Activated CD8-positive, alpha-beta memory T cell treated with anti-CD3 and anti-CD28 coated beads for 1 hour (primary cell): ENCODE data around the gene RPL38.

Experiments
- DNase-seq, 2 donors: peaks; one replicate each; pipeline ENCODE4 v3.0.0-alpha.2; 2020; ENCODE audit warnings: low read depth in 1 of 2; ENCODE audit errors: extremely low read depth in 1 of 2

RPL38 gene

DNA sequence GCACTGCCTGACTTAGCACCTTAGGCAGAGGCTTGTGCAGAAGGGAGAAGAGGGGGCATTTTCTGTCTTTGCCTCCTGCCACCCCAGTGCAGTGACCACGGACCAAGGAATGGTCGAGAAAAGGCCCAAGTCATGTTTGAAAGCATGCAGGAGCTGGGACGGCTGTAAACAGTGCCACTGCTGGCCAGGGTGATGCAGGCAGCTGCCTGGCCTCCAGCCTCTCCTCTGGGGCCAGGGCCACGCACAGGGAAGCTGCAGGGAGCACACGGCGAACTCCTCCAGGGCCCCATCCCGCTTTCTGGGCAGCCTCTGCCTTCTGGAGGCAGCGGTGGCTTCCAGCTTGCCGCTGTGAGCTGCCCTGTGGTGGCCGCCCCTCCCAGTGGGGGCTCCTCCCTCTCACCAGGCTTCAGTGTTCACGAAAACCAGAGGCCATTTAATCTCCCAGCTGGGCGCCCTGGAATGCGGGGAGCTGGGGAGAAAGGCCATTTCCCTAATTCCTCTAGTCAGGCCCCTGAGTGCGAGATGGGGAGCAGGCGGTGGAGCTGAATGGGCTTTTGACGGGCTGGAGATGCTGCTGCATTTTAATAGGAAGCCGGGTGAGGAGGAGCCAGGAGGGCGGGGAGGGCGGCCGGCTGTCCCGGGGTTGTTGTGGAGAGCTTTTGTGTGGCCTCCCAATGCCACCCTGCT, 41.8 kb downstream of the RPL38 start:
- no peak for DNase-seq

DNA sequence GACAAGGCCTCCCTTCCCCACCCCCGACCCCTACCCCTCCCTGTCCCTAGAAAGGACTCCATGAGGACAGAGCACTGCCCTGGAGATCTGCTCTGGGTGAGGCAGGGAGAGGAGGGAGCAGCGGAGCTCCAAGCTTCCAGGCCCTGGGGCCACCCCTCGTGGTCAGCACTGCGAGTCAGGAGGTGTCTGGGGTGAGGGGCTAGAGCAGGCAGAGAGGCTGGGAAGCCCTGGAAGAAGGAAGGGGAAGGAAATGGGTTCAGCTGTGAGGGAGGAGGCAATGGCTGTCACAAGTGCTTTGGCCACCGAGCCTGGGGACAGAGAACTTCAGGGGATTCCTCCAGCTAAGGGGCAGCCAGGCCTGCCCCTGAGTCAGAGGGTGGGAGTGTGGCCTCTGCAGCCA, 42.4 kb downstream of the RPL38 start:
- DNase-seq, result no peak

DNA sequence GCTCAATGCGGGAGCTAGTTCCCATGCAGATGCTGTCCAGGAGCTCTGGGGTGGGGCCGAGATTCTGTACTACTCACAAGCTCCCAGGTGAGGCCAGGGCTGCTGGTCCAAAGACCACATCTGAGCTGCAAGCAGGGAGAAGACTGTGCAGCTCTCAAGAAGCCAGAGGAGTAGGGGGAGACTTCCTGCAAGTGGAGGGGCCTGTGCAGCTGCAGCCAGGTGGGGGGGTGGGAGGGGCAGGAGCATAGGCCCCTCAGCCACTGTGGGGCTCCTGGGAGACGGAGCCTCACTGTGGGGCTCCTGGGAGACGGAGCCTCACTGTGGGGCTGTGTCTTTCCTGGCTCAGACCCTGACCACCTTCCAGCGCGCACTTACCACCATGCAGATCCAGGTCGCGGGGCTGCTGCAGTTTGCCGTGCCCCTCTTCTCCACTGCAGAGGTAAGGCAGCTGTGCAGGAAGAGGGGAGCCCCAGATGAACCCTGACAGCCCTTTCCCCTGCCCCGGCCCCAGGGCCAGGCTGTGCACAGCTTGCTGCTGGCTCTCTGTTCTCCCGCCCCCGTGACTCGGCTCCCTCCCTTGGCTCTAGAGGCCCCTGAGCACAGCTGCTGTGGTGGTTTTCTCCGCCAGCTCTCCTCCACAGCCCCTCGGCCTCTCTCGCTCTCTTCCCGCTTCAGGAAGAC, 46.3 kb downstream of the RPL38 start:
- DNase-seq, result no peak

DNA sequence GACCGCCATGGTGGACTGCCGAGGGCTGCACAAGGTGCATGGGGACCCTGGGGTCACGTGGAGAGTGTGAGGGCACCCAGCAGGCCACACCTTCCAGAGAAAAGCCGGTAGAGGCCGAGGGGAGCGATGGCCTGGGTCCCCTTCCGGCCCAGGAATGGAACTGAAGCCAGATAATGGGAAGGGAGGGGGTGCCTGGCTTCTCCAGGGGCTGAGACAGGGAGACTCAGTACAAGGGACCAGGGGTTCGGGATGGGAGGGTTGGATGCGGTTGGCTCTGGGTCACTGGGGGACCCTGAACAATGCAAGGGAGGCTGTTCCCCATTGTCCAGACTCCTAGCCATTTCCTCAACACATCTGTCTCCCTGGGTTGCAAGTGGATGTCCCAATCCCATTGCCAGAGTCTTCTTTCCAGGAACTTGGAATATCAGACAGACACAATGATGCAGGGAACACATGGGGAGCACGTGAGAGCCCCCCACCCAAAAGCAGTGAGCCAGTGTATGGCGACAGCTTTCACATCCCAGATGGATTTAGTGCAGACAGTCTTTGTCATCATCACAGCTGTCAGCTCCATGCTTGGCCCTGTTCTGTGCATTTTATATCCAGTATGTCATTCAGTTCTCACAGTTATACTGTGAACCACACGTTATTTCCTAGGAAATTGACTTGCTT, 47.0 kb downstream of the RPL38 start:
- no peak for DNase-seq

DNA sequence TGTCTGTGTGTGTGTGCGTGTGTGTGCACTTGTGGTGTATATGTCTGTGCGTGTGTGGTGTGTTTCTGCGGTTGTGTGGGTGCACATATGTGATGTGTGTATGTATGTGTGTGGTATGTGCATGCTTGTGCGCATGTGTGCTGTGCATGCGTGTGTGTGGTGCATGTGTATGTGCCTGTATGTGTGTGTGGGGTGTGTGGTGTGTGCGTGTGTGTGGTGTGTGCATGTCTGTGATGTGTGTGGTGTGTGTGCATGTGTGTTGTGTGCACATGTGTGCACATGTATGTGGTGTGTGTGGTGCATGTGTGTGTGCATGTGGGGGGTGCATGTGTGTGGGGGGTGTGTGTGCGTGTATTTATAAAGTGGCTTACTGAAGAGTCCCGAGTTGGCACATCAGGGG, 47.6 kb downstream of the RPL38 start:
- no peak for DNase-seq

DNA sequence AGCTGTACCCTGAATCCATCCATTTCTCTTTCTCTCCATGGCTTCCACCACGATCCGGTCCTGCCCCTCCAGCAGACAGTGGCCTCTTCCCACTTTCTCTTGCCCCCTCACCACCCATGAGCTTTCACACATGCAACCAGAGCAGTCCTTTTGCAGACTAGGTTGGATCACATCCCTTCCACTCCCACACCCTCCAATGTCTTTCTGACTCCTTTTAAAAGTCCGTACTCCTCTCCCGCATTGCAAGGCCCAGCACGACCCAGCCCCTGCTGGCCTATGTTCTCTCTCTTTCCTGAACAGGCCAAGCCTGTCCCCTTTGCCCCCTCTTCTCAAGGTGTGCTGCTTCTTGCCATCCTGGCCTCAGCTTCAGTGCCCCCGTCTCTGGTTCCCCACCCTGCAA, 48.1 kb downstream of the RPL38 start:
- no peak for DNase-seq

DNA sequence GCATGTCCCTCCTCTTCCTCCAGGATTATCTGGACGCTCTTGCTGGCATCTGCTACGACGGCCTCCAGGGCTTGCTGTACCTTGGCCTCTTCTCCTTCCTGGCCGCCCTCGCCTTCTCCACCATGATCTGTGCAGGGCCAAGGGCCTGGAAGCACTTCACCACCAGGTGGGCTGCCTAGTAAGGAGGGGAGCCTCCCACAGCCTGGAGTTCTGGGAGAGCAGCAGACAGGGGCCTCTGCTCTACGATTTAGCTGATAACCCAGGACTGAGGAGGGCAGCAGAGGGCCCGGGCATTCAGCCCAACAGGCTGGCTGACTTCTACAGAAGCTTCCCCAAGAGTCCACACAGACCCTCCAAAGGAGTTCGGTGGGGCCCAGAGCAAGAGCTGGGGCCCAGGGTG, 48.7 kb downstream of the RPL38 start:
- no peak for DNase-seq

DNA sequence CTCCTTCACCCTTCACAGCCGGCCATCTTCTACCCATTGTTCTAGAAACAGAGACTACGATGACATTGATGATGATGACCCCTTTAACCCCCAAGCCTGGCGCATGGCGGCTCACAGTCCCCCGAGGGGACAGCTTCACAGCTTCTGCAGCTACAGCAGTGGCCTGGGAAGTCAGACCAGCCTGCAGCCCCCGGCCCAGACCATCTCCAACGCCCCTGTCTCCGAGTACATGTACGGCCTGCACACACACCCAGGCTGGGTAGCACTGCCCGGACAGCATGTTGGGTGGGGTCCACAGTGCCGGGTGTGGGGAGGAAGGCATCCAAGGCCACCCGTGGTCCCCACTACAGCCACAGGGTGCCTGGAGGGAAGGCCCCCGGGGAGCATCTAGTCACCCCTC, 49.6 kb downstream of the RPL38 start:
- DNase-seq, result no peak

DNA sequence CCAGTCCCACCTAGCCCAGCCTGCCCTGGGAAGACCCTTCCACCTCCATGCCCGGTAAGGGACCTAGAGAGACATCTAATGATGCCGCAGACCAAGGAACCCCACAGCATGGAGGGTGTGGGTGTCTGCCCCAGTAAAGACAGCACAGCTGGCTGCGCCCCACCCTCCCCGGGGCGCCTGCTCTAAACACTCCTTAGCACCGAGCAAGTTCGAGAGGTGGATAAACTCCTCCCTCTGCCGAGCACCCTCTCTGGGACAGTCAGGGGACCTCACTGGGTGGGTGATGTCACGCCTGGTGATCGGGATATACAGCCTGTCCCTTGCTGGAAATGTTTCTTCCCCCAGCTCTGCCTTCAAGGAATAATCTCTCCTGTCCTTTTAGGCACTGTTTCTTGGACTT, 53.8 kb downstream of the RPL38 start:
- no peak for DNase-seq

DNA sequence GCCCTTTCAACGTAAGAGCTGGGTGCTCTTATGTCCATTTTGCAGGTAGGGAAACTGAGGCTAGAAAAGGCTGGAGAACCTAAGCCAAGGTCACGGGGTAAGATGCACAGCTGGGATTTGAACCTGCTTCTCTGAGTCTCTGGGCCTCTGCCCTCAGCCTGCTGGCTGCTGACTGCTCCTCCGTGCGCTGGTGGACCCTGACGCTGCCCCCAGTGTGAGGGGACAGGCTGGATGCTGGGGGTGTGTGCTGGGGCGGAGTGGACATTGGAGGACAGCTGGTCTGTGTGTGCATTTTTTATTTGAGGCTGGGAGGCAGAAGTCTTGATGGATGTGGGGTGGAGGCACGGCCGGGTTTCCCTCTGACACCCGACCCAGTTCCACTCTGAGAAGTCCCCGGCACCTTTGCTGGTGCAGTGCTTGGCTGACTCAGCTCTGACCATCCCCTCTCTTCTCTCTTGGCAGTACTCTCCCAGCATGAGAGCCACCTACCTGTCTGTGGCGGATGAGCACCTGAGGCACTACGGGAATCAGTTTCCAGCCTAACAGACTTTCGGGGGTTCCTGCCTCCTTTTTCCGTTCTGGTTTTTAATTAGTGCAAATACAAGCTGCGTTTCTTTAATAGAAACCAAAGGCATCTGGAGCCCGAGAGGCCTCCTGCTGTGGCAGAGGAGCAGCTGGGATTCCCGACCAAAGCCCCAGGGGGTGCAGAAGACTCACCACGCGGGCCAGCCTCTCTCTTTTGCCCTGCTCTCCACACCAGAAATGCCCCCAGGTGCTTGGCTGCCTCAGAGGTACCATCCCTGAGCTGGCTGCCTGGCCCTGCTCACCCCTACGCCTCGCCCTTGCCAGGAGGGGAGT, 56.4 kb downstream of the RPL38 start:
- no peak for DNase-seq
